IMR-90 (cell line): Measurements from ENCODE around the gene FAXC.
"Not testable (repeated sequence)": the region's sequence is repeated elsewhere in the genome, so short reads cannot be mapped to it uniquely, and the experiment has no call there.

ENCODE experiments used
- POLR2A ChIP-seq: IDR thresholded peaks from 2 replicates; pipeline ENCODE4 v1.6.1; 2012; ENCODE audit warnings: mild to moderate bottlenecking, low read depth, low read length
- RFX5 ChIP-seq: IDR thresholded peaks from 2 replicates; pipeline ENCODE4 v1.8.0; 2012; ENCODE audit warnings: low read depth, mild to moderate bottlenecking, low read length, moderate library complexity
- TF ChIP-seq, protein P1 (sequence below): conservative IDR thresholded peaks from 2 replicates; pipeline ENCODE4 v1.5.1; 2012; ENCODE audit warnings: mild to moderate bottlenecking, low read depth, low read length, improper control_type of control experiment

DNA sequence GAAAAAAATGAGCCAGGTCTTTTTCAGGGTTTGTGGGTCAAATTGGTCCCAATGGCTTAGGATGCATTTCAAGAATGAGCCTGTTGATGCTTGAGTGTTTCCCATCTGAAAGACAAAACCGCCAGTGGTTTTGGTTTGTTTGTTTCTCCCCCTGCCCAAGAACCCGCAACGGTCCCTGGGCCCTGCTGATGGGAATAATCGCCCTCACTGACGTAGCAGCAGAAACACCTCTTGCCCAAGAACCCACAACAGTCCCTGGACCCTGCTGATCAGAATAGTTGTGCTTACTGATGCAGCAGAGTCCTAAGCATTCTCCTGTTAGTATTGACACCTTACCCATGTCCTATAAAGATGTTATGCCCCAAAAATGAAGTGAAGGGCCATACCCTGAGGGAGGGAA lies 82.5 kb downstream of the FAXC start:
- not testable (repeated sequence) for TF ChIP-seq RFX5, POLR2A
- TF ChIP-seq, protein P1, sequence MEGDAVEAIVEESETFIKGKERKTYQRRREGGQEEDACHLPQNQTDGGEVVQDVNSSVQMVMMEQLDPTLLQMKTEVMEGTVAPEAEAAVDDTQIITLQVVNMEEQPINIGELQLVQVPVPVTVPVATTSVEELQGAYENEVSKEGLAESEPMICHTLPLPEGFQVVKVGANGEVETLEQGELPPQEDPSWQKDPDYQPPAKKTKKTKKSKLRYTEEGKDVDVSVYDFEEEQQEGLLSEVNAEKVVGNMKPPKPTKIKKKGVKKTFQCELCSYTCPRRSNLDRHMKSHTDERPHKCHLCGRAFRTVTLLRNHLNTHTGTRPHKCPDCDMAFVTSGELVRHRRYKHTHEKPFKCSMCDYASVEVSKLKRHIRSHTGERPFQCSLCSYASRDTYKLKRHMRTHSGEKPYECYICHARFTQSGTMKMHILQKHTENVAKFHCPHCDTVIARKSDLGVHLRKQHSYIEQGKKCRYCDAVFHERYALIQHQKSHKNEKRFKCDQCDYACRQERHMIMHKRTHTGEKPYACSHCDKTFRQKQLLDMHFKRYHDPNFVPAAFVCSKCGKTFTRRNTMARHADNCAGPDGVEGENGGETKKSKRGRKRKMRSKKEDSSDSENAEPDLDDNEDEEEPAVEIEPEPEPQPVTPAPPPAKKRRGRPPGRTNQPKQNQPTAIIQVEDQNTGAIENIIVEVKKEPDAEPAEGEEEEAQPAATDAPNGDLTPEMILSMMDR: not testable (repeated sequence)
